Measurements from ENCODE around the gene MUC13.

- TF ChIP-seq NR2C2 (CRISPR knock-in tag; IDR thresholded peaks at IDR 0.05) (no peak), OVOL2 (CRISPR knock-in tag; IDR thresholded peaks at IDR 0.05; ENCODE audit: borderline replicate concordance) (no peak), CTCF (IDR thresholded peaks at IDR 0.05) (no peak), ZNF263 (CRISPR knock-in tag; IDR thresholded peaks at IDR 0.05; ENCODE audit: low read depth) (no peak), JAZF1 (CRISPR knock-in tag; IDR thresholded peaks at IDR 0.05) (no peak), MAX (CRISPR knock-in tag; IDR thresholded peaks at IDR 0.05) (no peak), SMAD3 (CRISPR knock-in tag; IDR thresholded peaks at IDR 0.05; ENCODE audit: borderline replicate concordance) (no peak), PREB (CRISPR knock-in tag; IDR thresholded peaks at IDR 0.05; ENCODE audit: borderline replicate concordance) (no peak), FOXP1 (CRISPR knock-in tag; IDR thresholded peaks at IDR 0.05; ENCODE audit: borderline replicate concordance) (no peak)
Observed at GRCh38 chr3:124859025-124859424, 75.5 kb downstream of the MUC13 start.

All from WTC11 (cell line).